Fibroblast of pulmonary artery (primary cell): Measurements from ENCODE around the gene ZBTB6.
"Not testable (repeated sequence)": the region's sequence is repeated elsewhere in the genome, so short reads cannot be mapped to it uniquely, and the experiment has no call there.

ENCODE experiments used
- DNase-seq: peaks from one replicate; pipeline ENCODE4 v3.0.0-alpha.2; 2010; ENCODE audit warnings: low read depth
- H3K4me3 ChIP-seq: replicated peaks from 2 replicates; pipeline ENCODE4 v1.5.1; 2011; ENCODE audit warnings: low read depth, mild to moderate bottlenecking, control low read depth, low read length, moderate library complexity
- TF ChIP-seq, protein P1 (sequence below): IDR thresholded peaks from 2 replicates; pipeline ENCODE4 v1.5.1; 2011; ENCODE audit warnings: mild to moderate bottlenecking, control low read depth, low read length, inconsistent platforms; ENCODE audit errors: missing control alignments

ZBTB6 gene

DNA sequence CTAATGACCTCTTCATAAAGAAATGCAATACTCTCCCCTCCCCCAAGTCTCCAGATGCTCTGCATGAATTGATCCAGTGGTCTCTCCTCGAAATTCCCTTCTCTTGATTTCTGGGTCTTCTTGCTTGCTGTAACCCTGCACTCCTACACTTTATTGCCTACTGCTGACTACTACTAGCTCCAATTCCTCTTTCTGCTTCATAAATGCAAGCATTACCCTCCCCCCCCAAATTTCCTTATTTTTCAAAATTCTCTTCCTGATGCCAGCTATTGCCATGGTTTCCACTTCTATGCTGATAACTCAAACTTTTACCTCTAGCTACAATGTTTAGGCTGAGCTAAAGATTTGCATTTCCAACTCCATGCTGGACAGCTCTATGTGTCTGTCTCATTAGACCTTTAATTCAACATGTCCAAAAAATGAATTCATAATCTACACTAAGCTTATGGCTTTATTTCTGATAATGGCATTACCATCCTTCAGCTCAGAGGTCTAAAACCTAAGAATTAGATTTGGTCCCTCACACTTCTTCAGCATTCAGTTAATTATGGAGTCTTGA lies 16.8 kb upstream of the ZBTB6 start:
- DNase-seq, result no peak
- peak overlapping the region; percentile 93 for H3K4me3 ChIP-seq
- TF ChIP-seq, protein P1, sequence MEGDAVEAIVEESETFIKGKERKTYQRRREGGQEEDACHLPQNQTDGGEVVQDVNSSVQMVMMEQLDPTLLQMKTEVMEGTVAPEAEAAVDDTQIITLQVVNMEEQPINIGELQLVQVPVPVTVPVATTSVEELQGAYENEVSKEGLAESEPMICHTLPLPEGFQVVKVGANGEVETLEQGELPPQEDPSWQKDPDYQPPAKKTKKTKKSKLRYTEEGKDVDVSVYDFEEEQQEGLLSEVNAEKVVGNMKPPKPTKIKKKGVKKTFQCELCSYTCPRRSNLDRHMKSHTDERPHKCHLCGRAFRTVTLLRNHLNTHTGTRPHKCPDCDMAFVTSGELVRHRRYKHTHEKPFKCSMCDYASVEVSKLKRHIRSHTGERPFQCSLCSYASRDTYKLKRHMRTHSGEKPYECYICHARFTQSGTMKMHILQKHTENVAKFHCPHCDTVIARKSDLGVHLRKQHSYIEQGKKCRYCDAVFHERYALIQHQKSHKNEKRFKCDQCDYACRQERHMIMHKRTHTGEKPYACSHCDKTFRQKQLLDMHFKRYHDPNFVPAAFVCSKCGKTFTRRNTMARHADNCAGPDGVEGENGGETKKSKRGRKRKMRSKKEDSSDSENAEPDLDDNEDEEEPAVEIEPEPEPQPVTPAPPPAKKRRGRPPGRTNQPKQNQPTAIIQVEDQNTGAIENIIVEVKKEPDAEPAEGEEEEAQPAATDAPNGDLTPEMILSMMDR, result no peak

DNA sequence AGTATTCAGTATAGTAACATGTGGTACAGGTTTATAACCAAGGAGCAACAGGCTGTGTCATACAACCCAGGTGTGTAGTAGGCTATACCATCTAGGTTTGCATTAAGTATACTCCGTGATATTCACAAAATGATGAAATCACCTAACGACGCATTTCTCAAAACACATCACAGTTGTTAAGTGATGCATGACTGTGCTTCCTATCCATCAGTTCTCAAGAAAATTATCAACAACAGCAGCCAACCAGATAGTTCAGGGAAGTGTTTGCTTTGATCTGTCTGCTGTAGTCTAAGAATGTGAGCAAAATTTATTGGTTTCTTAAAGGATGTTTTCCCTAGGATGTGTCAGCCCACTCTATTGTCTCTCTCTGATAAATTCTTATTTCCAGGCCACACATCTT lies 10.8 kb upstream of the ZBTB6 start:
- TF ChIP-seq, protein P1, result no peak
- no peak for DNase-seq
- no peak overlapping the region for H3K4me3 ChIP-seq

DNA sequence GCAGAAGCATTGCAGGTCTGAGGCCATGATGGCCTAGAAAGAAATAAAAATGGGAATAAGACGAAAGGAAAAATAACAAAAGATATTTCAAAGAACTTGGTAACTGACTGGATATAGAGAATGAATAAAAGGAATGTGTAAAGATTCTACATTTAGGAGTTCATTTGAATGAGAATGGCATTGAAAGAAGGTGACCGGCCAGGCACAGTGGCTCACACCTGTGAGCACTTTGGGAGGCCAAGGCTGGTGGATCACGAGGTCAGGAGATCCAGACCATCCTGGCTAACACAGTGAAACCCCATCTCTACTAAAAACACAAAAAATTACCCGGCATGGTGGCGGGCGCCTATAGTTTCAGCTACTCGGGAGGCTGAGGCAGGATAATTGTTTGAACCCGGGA lies 9.6 kb upstream of the ZBTB6 start:
- H3K4me3 ChIP-seq, result no peak overlapping the region
- TF ChIP-seq, protein P1, result no peak
- DNase-seq, result no peak

DNA sequence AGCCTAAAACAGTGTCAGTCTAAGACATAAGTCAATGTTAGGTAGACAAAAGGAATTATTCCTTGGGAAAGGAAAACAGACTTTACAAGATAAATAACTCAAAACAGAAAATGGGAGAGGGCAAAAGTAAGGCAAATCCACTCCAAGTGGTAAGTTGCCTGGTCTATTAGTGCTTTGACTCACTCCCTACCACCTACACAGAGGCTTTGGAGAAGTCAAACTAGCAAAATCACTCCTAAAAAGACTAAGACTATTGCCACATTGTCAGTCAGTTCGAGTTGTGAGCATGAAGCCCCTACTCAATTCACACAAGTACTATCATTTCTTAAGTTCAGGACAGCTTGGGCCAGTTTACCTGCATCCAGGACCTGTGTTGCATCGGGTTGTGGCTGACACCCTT lies 5.2 kb upstream of the ZBTB6 start:
- DNase-seq, result no peak
- TF ChIP-seq, protein P1, result no peak
- H3K4me3 ChIP-seq, result no peak overlapping the region

DNA sequence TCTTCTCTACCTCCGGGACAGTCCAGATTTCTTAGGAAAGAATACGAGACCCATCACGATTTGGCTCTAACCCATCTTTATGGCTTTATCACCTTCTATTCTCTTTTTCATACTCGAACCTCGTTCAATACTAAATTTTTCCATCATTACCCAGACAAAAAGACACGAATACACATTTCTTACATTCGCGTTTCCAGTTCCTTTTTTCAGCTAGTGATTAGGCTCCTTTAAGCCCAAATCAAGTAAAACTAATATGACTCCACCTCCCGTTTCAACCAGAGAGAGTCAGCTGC lies 506 bp downstream of the ZBTB6 start:
- DNase-seq, result no peak
- peak overlapping the region; percentile 89 for H3K4me3 ChIP-seq
- TF ChIP-seq, protein P1, result no peak

DNA sequence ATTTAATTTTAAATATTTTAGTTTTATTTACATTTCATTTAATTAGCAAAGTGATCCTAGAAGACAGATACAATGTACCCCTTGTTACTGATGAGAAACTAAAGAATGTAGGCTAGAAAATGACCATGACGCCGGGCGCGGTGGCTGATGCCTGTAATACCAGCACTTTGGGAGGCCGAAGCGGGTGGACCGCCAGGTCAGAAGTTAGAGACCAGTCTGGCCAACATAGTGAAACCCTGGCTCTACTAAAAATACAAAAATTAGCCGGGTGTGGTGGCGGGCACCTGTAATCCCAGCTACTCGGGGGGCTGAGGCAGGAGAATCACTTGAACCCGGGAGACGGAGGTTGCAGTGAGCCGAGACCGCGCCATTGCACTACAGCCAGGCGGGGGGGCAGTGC lies 7.0 kb downstream of the ZBTB6 start:
- H3K4me3 ChIP-seq, DNase-seq: not testable (repeated sequence)

DNA sequence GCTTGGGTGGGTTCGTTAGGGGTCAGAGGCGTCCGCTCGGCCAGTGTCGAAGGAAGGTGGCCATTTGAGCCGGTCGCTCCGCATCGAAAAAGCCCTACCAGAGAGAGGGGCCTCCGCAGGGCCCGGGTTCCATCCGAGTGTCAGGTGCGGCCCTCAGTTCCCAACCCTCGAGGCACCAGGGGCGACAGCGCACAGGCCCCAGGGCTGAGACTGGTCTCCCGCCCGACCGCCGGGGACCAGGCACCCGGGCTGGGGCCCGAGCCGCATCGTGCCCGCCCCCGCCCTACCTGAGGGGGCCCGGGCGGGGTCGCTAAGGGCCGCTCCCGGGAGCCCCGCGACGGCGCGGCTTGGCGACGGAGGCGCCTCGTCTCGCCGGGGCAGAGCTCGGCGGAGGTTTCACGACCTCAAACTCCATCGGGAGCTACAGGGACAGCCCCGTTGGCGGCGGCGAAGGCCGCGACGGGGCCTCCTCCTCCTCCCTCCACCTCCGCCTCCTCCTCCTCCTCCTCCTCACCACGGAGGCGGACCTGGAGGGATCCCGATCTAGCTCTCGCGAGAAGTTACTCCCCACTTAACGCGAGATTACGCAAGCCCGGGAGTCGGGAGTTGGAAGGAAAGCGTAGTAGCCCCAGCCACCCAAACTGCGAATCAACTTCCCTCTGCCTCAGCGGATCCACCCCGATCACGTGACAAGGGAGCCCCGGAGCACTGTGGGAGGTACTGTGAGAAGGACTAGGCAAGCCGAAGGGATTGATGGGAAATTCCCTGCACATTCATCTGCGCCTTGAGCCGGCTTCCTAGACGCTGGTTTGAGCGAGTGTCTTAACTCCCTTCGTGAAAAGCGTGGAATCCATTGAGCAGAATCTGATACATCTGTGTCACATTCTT lies 8.1 kb downstream of the ZBTB6 start, which contains the start of gene RC3H2:
Gene RC3H2, minus strand, starts transcription at position 537 of the 888 bp plus-strand sequence. CDS start 7,850 bp downstream, outside the sequence.
- TF ChIP-seq, protein P1, result no peak
- peak; percentile 100 for DNase-seq

More for the DNA sequence above, 8.1 kb downstream of the ZBTB6 start, which contains the start of gene RC3H2:
- H3K4me3 ChIP-seq, result peak within 1 kb of the TSS; percentile 89
